GM19468 (cell line): ENCODE measurements around the gene TRRAP.

Experiments
- ATAC-seq: cut with Tn5 transposase; IDR thresholded peaks from one replicate; pipeline ENCODE4 v1.9.1; 2021; ENCODE audit warnings: mild to moderate bottlenecking, moderate library complexity, moderate number of reproducible peaks; ENCODE audit not compliant: unreplicated experiment; ENCODE audit errors: extremely low read depth

Gene TRRAP

DNA sequence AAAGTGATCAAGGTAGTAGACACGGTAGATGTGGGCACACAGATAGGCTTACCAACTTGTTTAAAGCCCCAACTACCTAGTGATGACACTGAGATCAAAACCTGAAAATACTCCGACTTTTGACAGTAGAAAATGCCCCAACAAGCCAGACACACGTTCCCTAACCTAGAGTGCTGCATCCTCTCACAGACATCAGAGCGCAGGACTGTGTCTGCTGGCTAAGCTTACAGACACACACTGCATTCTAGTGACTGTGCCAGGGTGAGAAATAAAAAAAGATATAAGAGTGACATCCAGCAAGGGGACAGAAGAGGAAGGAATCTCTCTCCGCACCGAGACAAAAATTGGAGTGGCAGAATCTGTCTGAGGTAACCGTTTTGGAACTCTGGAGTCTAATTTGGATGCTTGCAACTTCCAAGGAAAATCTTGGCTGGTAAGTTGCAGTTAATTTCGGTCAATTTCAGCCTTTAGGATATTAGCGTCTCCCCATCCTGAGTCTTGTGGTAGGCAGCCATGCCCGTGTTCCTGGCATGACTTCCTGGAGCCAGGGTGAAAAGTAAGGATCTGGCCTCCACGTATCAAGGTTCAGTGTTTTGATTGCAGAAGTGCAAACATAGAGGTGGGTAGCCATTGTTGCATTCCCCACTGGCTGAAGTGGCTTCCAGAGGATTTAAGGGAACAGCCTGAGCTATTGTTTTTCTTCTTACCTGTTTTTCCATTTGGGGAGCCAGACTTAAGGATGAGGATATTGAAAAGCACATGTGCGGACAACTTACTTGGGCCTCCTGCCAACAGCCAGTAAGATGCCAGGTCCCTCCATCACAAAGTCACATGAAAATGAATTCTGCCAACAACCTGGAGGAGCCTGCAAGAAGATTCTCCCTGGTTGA is 141.4 kb downstream of the TRRAP start:
- no peak for ATAC-seq

DNA sequence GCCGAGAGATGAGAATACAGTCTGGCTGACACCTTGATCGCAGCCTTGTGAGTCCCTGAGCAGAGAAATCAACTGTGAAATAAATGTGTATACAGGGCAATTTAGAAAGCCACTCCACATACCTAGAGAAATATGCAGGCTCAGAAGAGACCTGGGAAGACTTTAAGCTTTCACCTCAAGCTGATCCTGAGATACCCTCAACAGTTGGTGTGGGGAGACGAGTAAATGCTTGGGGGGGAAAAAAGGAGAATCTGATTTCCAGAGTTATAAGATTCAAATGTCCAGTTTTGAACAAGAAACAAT is 142.0 kb downstream of the TRRAP start:
- no peak for ATAC-seq

DNA sequence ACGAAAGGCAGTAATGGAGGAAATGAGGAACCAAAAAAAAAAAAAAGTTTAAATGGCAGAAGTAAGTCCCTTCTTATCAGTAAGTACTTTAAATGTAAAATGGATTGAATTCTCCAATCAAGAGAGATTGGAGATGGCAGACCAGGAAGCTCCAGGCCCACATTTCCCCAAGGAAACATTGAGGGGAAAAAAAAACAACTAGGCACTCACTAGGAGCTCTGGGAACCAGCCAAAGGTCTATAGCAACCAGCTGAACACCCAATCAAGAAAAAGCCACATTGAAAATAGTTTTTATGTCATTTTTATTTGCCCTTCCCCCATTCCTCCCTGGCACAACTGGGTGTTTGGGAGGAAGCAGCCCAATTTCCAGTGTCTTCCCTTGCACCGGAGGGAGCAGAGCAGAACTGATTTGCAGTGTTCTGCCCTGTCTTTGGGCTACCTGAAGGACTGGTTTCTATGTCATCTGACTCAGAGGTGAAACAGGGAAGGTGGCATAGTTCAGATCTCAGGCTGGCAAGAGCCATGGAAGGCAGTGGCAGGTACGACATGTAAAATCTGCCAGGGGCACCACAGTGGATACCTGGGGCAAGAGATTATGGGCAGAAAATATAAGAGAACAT is 143.7 kb downstream of the TRRAP start:
- ATAC-seq: no peak

DNA sequence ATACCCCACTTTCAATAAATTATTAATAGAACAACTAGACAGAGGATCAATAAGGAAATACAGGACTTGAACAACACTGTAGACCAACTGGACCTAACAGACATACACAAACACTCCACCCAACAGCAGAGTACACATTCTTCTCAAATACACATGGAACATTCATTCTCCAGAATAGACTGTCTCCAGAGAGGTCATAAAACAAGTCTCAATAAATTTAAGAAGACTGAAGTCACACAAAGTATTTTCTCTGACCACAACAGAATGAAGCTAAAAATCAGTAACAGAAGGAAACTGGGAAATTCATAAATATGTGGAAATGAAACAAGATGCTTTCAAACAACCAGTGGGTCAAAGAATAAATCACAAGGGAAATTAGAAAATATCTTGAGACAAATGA is 145.7 kb downstream of the TRRAP start:
- no peak for ATAC-seq

DNA sequence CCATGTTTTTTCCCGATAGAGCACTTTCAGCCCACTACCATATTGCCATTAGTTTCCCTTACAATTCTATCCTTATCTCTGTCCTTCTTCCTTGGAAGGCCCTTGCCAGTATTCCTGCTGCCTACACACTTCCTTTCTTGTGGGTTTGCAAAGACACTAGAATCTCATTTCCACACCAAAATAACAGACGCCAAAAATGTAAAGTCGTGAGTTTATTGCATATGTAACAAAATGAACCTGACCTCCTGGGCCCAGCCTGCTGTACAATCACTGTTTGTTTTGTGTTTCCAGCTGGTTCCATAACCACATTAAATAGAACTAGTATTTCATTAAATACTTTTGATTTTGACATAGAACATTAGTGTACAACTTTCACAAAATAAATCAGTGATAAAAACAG is 148.9 kb downstream of the TRRAP start:
- no peak for ATAC-seq

DNA sequence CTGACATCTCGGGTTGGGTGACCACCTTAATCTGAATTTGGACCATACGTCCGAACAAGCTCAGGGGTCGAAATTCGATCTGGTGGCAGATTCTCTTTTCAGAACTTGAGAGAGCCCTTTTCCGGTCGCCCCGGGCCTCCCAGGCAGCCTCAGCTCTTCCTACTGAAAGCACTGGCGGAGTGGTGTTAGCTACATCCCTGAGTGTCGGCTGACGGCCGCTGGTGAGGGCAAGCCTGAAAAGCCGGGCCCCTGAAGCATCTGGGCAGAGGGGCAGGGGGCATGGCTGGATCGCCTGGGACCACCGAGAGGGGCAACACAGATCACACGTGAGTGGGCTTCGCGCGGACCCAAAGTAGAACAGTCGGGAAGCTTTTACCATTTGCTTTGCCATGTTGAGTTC is 149.5 kb downstream of the TRRAP start:
- ATAC-seq: no peak

DNA sequence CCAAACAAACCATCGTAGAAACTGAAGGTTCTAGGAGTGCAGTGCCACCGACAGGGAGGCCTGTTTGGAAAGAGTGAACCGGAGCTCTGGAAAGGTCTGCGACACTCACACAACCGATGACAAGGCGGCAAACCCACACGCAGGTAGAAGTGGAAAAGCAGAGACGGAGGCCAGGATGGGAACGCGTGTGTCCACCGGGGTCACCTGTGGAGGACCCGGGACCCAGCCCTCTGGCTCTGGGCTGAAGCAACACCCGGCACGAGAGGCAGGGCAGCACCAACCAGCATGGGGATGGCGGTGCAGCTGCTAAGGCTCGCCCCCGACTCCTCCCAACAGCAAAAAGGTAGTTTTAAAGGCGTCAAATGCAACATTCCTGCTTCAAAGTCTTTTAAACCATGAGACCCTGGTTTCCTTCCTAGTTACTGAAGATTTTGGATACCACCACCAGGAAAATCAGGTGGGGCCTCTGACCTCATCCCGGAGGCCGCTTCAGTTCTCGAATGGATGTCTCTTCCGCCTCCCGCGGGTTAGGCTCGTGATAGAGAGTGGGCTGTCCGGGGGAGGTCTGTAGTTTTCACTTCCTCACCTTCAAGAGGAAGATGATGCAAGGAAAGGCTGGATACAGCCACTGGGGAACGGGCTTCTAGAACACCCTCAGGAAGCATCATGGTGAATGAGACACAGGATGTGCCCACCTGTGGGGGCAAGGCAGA is 150.1 kb downstream of the TRRAP start:
- ATAC-seq: no peak

DNA sequence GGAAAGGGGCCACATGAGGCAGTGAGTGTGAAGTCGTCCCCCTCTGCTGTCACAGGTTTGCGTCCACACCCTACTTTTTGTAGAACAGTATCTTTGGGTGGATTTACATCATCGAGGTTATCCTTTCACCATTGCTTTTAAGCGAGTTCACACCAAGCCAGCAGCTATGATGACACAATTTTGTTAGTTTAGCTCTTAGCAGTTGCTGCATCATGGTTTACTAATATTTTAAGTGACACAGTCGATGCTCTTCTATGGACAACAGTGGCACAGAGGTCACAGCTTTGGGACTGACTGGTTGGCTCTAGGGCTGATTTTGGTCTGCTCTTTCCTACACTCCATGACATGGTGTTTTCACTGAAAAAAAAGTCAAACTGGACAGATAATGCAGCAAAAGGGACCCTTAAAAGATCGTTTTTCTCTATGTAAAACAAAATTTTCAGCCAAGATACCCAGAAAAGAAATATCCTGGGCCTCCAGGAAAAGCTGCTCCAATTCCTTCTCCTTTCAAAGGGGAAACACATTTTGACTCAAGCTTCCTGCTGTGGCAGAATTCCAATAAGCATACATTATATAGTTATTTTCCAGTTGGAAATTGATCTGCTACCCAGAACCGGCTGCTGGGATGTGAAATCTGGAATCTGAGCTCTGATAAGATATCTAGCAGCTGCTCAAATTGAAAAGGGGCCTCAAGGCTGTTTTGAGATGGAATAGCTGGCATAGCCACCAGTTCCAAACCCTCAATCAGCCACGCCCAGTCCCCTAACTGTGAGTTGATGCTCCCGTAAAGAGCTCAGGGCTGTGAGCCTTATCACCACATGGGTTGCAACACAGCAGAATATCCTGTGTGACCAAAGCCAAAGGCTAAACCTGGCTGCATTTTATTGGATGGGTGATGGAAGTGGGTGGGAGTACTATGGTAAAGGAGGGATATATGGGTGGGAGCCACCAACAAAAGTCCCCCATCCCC is 151.4 kb downstream of the TRRAP start:
- no peak for ATAC-seq

DNA sequence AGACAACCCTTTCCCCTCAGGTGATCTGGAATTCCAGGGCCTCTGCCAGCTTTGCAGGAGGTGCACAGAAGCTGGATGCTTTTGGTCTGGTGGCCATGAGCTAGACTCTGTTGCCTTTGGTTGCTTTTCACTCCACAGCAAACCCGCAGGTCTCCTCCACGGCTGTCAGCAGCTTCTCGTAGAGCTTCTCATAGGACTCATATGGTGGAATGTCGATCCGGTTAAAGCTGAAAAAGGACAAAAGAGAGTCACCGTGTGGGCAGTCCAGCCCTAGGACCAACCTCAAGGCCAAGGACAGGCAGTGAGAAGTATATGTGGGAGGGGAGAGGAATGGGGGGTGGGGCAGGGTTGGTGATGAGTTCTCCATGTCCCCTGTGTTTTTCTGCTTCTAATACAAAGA is 152.1 kb downstream of the TRRAP start:
- no peak for ATAC-seq

DNA sequence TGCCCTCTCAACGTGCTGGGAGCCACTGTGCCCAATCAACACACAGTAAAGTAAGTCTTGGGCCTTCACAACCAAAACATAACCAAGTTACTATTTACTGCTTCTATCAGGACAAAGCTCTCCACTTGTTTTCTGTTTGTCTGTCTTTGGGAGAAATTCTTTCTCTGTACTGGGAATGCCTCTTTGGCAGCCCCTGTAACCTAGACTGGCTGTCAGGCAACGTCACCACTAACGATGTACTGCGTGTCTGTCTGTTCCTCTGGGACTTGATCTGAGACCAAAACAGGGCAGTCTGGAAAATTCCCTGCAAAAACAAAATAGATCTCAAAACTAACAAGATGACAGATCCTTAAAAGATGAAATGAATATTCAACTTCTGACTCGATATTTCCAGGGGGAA is 152.6 kb downstream of the TRRAP start:
- ATAC-seq: no peak

DNA sequence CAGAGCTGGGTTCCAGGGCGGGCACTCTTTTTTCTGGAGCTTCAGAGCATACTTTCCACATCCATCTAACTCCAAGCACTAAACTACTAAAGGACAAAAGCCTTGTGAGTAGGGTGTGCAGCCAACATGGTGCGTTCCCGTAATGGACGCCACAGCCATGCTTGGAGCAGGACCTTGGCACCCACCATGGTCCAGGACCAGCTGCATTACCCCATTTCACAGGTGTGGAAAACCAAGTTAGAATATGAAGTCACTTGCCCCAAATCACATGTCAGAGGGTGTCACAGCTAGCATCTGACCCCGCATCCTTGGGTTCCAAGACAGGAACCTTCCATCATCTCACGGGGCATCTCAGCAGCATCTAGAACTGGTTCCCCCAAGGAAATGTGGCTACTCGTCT is 153.2 kb downstream of the TRRAP start:
- ATAC-seq: no peak

DNA sequence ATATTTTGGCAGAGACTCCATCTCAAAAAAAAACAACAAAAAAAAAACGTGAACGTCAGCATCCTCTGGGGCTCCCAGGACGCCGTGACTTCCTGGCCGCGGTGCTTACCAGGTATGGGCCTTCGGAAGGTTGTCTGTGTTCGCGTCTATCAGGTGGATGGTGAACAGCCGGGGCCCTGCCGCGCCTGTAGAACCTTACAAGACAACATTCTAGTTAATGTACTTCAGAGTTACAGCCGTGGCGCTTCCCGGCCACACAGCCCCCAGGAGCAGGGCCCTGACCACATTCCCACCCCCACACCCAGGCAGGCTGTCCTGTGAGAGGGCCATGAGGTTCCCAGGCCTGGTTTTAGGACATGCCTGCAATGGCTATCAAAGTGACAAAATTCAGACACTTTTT is 154.6 kb downstream of the TRRAP start:
- no peak for ATAC-seq

DNA sequence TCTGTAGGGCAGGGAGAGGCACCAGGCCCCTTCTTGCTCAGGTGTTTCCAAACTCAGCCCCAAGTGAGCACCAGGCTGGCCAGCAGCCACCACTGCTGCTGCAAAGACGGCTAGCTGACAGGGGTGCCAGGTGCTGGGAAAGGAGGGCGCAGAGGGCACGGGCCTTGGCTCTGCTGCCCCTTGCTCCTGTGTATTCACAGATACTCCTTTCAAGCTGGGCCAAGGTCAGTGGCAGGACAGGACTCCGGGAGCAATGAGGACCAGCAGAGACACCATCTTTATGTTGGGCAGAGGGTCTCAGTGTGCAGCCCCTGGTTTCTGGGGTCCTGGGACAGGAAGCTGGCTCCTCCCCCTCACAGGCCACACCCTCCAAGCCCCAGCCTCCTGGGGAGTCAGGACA is 155.4 kb downstream of the TRRAP start:
- no peak for ATAC-seq

DNA sequence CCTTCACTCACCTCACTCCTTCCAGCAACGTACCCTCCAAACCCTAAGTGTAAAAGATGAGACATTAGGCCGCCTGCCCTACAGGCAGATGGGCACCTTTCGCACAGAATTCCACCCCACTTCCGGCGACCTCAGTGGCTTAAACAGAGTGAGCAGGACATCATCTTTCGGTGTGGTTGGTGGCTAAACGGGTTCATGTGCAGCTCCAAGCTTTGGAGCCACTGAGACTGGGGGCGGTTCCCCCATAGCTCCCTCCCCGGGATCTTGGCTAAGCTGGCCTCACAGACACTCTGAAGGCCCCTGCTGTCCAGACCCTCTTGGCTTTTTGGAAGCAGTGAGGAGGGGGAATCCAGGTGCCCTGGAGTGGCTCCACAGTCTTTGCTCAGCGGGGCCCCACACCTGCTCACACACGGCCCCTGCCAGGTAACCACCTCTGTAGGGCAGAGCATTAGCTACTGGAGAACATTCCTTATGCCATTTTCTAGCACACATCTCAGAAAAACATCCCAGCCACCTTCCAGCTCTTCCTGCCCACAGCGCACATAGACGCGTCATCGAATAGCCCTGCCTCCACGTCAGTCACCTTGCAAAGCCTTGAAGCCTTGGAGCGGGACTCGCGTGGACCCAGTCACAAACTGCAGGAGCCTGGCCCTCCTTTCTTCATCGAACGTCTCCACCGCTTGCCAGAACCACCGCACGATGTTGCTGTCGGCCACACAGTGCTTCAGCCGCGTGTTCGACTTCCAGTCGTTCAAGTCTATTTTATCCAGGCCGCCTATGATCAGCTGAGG is 156.8 kb downstream of the TRRAP start:
- ATAC-seq: no peak

DNA sequence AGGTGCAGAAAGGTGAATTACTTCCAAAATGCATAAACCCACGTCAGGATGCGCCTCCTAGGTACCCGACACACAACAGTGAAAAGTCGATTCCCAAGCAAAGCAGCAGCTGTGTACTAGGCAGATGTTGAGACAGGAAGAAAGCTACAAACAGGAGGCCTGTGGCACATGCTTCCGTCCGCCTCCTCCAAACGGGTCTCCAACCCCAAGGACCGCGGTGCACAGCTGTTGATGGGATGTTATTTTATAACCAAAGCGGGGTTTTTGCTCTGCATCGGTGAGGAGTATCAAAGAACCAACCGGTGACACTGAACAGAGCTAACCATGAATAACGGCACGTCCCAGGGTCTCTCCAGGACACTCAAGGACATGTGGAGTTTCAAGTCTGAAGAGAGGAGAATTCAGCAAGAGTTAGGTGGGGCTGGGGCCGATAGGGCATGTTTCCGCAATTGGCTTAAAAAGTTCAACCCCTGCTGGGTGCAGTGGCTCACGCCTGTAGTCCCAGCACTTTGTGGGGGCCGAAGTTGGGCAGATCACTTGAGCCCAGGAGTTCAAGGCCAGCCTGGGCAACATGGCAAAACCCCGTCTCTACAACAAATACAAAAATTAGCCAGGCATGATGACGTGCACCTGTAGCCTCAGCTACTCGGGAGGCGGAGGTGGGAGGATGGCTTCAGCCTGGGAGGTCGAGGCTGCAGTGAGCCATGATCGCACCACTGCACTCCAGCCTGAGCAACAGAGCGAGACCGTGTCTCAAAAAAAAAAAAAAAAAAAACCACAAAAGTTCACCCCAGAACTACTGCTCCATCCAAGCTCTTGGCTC is 157.6 kb downstream of the TRRAP start:
- no peak for ATAC-seq

DNA sequence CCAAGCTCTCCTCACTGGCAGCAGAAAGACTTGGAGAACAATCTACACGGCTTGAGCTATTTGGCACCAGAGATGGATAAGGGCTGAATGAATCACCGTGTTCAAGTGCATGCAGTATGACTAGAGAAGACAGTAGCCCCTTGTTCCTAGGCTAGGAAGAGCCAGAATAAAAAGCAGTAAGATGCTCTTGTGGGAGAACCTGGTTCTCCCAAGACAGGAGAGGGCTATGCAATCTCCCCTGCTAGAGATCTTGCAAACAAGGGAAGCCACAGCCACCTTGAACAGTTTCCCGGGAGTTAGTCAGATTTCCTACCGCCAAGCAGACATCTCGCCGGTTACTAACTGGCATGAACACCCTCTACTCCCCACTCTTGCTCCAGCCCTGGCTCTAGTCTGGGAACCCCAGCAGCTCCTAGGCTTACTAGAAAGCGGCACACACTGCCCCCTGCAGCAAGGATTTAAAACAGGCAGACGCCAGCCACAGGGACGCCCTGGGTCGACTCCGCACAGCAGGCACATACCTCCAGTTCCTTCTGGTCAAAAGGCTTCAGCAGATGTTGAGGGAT is 158.3 kb downstream of the TRRAP start:
- ATAC-seq: no peak

DNA sequence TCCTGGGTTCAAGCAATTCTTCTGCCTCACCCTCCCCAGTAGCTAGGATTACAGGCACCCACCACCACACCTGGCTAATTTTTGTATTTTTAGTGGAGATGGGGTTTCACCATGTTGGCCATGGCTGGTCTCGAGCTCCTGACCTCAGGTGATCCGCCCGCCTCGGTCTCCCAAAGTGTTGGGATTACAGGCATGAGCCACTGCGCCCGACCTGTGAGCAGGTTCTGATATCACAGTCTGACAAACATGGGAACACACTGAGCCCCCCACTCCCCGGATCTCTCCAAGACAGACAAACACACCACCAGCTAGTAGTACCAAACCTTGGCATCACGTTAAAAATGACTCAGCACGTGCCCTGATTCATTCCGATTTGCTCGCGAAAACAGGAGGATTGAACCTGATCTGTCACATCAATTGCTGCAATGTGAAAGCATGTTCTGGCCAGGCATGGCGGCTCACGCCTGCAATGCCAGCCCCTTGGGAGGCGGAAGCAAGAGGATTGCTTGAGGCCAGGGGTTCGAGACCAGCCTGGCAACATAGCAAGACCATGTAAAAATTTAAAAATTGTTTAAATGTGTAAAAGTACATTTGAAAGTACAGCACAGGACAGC is 159.1 kb downstream of the TRRAP start:
- ATAC-seq: no peak
